Osteocyte (in vitro differentiated cells): ENCODE data around the gene MLXIPL. TPM values are rescaled to one million over a fixed set of nuclear protein-coding genes. Genes with fewer than 3 reads are reported as not detected.
A peak's percentile ranks its signal among the peaks of the same experiment; 100 is the strongest.

Experiments used
- DNase-seq: peaks from one replicate; pipeline ENCODE4 v3.0.0; 2021; ENCODE audit warnings: mixed read lengths; ENCODE audit not compliant: unreplicated experiment; ENCODE audit errors: extremely low spot score
- H3K27ac Mint-ChIP-seq: one replicate; pipeline ENCODE4 v1.8.0; 2021; ENCODE audit warnings: mild to moderate bottlenecking, mixed read lengths; ENCODE audit not compliant: unreplicated experiment
- H3K27me3 Mint-ChIP-seq: one replicate; pipeline ENCODE4 v1.8.0; 2021; ENCODE audit warnings: mixed read lengths; ENCODE audit not compliant: unreplicated experiment
- H3K36me3 Mint-ChIP-seq: one replicate; pipeline ENCODE4 v1.8.0; 2021; ENCODE audit warnings: mixed read lengths; ENCODE audit not compliant: unreplicated experiment
- H3K4me1 Mint-ChIP-seq: one replicate; pipeline ENCODE4 v1.8.0; 2021; ENCODE audit warnings: mixed read lengths; ENCODE audit not compliant: unreplicated experiment
- H3K4me3 Mint-ChIP-seq: one replicate; pipeline ENCODE4 v1.8.0; 2021; ENCODE audit warnings: mild to moderate bottlenecking, moderate library complexity, mixed read lengths; ENCODE audit not compliant: unreplicated experiment
- H3K9me3 Mint-ChIP-seq: one replicate; pipeline ENCODE4 v1.8.0; 2021; ENCODE audit warnings: mixed read lengths; ENCODE audit not compliant: unreplicated experiment
- CTCF ChIP-seq: fragments of 200-600 bp; sonication (generic); IDR thresholded peaks from 2 replicates; pipeline ENCODE4 v1.5.0; 2021; ENCODE audit warnings: antibody characterized with exemption, mild to moderate bottlenecking, moderate library complexity
- total RNA-seq: library from RNA; stranded (reverse); gene quantifications from 2 replicates; pipeline ENCODE4 v1.2.1, GENCODE V29; 2021

Gene MLXIPL
- total RNA-seq, 1 donor from 2014 or later, result 0.43 TPM

- Mint-ChIP-seq H3K4me3 (no peak overlapping the region), H3K27ac (no peak overlapping the region), H3K9me3 (no peaks in the 10 kb centered on the region), H3K4me1 (peaks cover 9% of the 10 kb centered on the region), H3K27me3 (no peaks in the 10 kb centered on the region), H3K36me3 (peaks cover 13% of the 10 kb centered on the region)
- no peak for TF ChIP-seq CTCF
- no peak for DNase-seq
Measured at GRCh38 chr7:73565675-73566340, 58.5 kb downstream of the MLXIPL start.

GRCh38 chr7:73560109-73560835, 64.0 kb downstream of the MLXIPL start:
- Mint-ChIP-seq H3K27me3 (no peaks in the 10 kb centered on the region), H3K36me3 (no peaks in the 10 kb centered on the region), H3K27ac (no peak overlapping the region), H3K4me3 (no peak overlapping the region), H3K9me3 (no peaks in the 10 kb centered on the region), H3K4me1 (peaks cover 35% of the 10 kb centered on the region)
- no peak for DNase-seq
- TF ChIP-seq CTCF, result no peak

- Mint-ChIP-seq H3K4me3 (peak within 1 kb of the TSS; percentile 80), H3K9me3 (no peaks in the 10 kb centered on the region), H3K4me1 (peaks cover 35% of the 10 kb centered on the region), H3K27ac (peak within 1 kb of the TSS; percentile 87), H3K27me3 (no peaks in the 10 kb centered on the region), H3K36me3 (peaks cover 2% of the 10 kb centered on the region)
- DNase-seq, result peak; percentile 92
- no peak for TF ChIP-seq CTCF
Measured at GRCh38 chr7:73557397-73558257, 66.7 kb downstream of the MLXIPL start, which contains the start of gene BCL7B. Gene BCL7B, minus strand, starts transcription at chr7:73557690. Its CDS starts 112 bp downstream, at chr7:73557578.

GRCh38 chr7:73557108-73557396, 67.3 kb downstream of the MLXIPL start:
- Mint-ChIP-seq H3K27ac (peak overlapping the region; percentile 87), H3K9me3 (no peaks in the 10 kb centered on the region), H3K4me3 (peak overlapping the region; percentile 80), H3K4me1 (peaks cover 35% of the 10 kb centered on the region), H3K36me3 (peaks cover 3% of the 10 kb centered on the region), H3K27me3 (no peaks in the 10 kb centered on the region)
- TF ChIP-seq CTCF, result no peak
- peak; percentile 98 for DNase-seq
